ENCODE data around the gene PDPR. TPM values are rescaled to one million over a fixed set of nuclear protein-coding genes. Genes with fewer than 3 reads are reported as not detected.

The PDPR gene
- total RNA-seq, 1 experiment from 2014 or later: 9.4 TPM

Other genes starting within 250 kb of the PDPR start
- 0.22 TPM in 1 of 2 replicates, not detected in the other for gene CLEC18A, start 163.0 kb upstream of the PDPR start, total RNA-seq (2014; rRNA removed)
- 0.12 and 0.18 TPM in 2 replicates for gene CLEC18C, start 59.5 kb downstream of the PDPR start, total RNA-seq (2014; rRNA removed)
- 21.4 and 29.9 TPM in 2 replicates for gene EXOSC6, start 137.6 kb downstream of the PDPR start, total RNA-seq (2014; rRNA removed)
- 60.9 and 91.9 TPM in 2 replicates for gene AARS1, start 175.2 kb downstream of the PDPR start, total RNA-seq (2014; rRNA removed)
- 18.1 and 21.5 TPM in 2 replicates for gene DDX19B, start 184.9 kb downstream of the PDPR start, total RNA-seq (2014; rRNA removed)
- gene DDX19A, start 232.6 kb downstream of the PDPR start, total RNA-seq (2014; rRNA removed): 33.4 and 40.5 TPM in 2 replicates

All from PC-3 (cell line).